Lung (tissue), 12 donors: Measurements from ENCODE around the gene SIGLEC11. TPM values are rescaled to one million over a fixed set of nuclear protein-coding genes. Genes with fewer than 3 reads are reported as not detected.

Experiments used
- ATAC-seq: fragments of 200-7000 bp; cut with Tn5 transposase; one replicate; pipeline ENCODE4 v1.9.1; 2020; ENCODE audit warnings: moderate number of reproducible peaks; ENCODE audit not compliant: insufficient read depth, low FRiP score
- DNase-seq, 3 donors: peaks; one replicate each; pipeline ENCODE4 v3.0.0-alpha.2; 2013 to 2017
- H3K27ac ChIP-seq, 2 donors: one replicate each; pipeline ENCODE4 v1.5.1; 2013; ENCODE audit warnings: mild to moderate bottlenecking in 2 of 2, moderate library complexity in 2 of 2, control low read depth in 1 of 2, inconsistent platforms in 1 of 2, low read depth in 1 of 2, low read length in 1 of 2
- H3K27me3 ChIP-seq, 3 donors: one replicate each; pipeline ENCODE4 v1.5.1; 2013; ENCODE audit warnings: low read length in 2 of 3; ENCODE audit not compliant: control insufficient read depth in 3 of 3, insufficient read depth in 3 of 3
- H3K36me3 ChIP-seq, 4 donors: one replicate each; pipeline ENCODE4 v1.5.1; 2013; ENCODE audit warnings: low read length in 4 of 4, mild to moderate bottlenecking in 1 of 4, moderate library complexity in 1 of 4; ENCODE audit not compliant: control insufficient read depth in 4 of 4, insufficient read depth in 4 of 4
- H3K4me1 ChIP-seq, 5 donors: one replicate each; pipeline ENCODE4 v1.5.1; 2013; ENCODE audit warnings: low read length in 5 of 5, mild to moderate bottlenecking in 2 of 5, moderate library complexity in 1 of 5; ENCODE audit not compliant: control insufficient read depth in 5 of 5, insufficient read depth in 5 of 5
- H3K4me3 ChIP-seq: one replicate; pipeline ENCODE4 v1.5.1; 2013; ENCODE audit warnings: mild to moderate bottlenecking, control low read depth, moderate library complexity
- H3K9ac ChIP-seq, 2 donors: one replicate each; pipeline ENCODE4 v1.5.1; 2013; ENCODE audit warnings: low read length in 2 of 2, control low read depth in 1 of 2; ENCODE audit not compliant: insufficient read depth in 1 of 2
- H3K9me3 ChIP-seq, 4 donors: one replicate each; pipeline ENCODE4 v1.5.1; 2013; ENCODE audit warnings: low read length in 3 of 4, mild to moderate bottlenecking in 1 of 4, moderate library complexity in 1 of 4; ENCODE audit not compliant: control insufficient read depth in 4 of 4, insufficient read depth in 3 of 4
- whole genome bisulfite sequencing, 2 donors: extraction: QIAGEN DNeasy Blood & Tissue Kit; methylation state at CpG; one replicate each; pipeline ENCODE4 v1.1.7; 2013; 5-methylcytosine and 5-hydroxymethylcytosine counted together
- polyA plus RNA-seq, 2 donors: library from polyadenylated mRNA; stranded (reverse); fragments of 200-250 nt; gene quantifications; one replicate each; pipeline ENCODE4 v1.2.1, GENCODE V29; 2013
- total RNA-seq, 2 donors: library from RNA; depleted of rRNA in 1 of 2; stranded (reverse); fragments of >200 nt in 1 of 2; gene quantifications; one replicate each; pipeline ENCODE4 v1.2.1, GENCODE V29; 2014 to 2021
- TF ChIP-seq, protein P1 (sequence below): IDR thresholded peaks from 2 replicates; pipeline ENCODE4 v1.5.1; 2012; ENCODE audit warnings: mild to moderate bottlenecking; ENCODE audit errors: control extremely low read depth, extremely low read depth
- donor health status: control.
- donor health status: control.
- donor health status: Bipolar disorder and iron deficiency.
- donor health status: healthy.
- donor health status: DM: yes; HTN: yes; CAD: no.

Gene SIGLEC11
- total and polyA plus RNA-seq, 4 donors = 1.3 to 6.5 (median 3.2) TPM

DNA sequence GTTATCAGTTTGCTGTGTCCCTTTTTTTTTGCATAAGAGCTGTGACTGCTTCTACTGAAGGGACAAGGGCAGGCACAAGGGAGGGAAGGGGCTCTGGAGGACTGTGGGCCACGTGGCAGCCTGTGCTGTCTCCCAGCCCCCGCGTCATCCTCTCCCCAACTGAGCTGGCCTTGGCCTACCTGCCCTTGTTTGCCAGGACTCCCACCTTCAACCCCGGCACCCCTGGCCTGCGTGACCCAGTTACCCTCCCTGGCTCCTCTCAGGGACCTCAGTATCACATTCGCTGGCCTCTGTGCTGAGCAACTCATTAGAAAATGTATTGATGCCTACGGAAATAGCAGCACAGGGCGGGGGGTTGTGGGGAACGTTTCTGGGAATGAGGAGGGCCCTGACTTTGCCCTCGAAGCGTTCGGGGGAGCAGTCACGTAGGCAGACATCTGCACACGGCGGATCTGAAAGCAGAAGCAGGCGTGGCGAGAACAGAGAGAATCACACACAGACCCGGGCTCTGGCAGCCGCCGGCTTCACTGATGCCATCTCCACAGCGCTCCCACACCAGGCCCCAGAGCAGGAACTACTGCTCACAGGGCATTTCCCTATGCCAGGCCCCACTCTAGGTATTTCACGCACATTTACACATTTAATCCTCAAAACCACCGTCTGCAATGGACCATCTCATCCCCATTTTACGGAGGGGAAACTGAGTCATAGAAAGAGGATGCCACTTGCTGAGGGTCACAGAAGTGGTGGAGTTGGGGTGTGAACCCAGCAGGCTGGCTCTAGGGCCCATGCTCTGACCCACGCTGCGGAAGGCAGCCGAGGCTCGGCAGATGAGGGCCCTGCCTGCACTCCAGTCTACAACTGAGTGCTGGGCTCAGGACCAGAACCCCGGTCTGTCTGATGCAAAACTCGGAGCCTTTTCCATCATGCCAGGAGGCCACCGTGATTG, 37.6 kb downstream of the SIGLEC11 start:
- TF ChIP-seq, protein P1, sequence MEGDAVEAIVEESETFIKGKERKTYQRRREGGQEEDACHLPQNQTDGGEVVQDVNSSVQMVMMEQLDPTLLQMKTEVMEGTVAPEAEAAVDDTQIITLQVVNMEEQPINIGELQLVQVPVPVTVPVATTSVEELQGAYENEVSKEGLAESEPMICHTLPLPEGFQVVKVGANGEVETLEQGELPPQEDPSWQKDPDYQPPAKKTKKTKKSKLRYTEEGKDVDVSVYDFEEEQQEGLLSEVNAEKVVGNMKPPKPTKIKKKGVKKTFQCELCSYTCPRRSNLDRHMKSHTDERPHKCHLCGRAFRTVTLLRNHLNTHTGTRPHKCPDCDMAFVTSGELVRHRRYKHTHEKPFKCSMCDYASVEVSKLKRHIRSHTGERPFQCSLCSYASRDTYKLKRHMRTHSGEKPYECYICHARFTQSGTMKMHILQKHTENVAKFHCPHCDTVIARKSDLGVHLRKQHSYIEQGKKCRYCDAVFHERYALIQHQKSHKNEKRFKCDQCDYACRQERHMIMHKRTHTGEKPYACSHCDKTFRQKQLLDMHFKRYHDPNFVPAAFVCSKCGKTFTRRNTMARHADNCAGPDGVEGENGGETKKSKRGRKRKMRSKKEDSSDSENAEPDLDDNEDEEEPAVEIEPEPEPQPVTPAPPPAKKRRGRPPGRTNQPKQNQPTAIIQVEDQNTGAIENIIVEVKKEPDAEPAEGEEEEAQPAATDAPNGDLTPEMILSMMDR = no peak
- no peak for ATAC-seq
- H3K27ac ChIP-seq = no peak overlapping the region
- H3K4me1 ChIP-seq = peaks cover 0 to 13% (median 8%) of the 10 kb centered on the region in 5 donors
- H3K9me3 ChIP-seq = no peaks in the 10 kb centered on the region
- DNase-seq = no peak
- no peaks in the 10 kb centered on the region for H3K27me3 ChIP-seq
- H3K9ac ChIP-seq = no peak overlapping the region
- 81 to 87% methylated on average over 29 to 31 of the region's 31 CpGs for WGBS, 2 donors
- peaks cover 4 to 40% (median 31%) of the 10 kb centered on the region in 4 donors for H3K36me3 ChIP-seq
- H3K4me3 ChIP-seq = no peak overlapping the region

DNA sequence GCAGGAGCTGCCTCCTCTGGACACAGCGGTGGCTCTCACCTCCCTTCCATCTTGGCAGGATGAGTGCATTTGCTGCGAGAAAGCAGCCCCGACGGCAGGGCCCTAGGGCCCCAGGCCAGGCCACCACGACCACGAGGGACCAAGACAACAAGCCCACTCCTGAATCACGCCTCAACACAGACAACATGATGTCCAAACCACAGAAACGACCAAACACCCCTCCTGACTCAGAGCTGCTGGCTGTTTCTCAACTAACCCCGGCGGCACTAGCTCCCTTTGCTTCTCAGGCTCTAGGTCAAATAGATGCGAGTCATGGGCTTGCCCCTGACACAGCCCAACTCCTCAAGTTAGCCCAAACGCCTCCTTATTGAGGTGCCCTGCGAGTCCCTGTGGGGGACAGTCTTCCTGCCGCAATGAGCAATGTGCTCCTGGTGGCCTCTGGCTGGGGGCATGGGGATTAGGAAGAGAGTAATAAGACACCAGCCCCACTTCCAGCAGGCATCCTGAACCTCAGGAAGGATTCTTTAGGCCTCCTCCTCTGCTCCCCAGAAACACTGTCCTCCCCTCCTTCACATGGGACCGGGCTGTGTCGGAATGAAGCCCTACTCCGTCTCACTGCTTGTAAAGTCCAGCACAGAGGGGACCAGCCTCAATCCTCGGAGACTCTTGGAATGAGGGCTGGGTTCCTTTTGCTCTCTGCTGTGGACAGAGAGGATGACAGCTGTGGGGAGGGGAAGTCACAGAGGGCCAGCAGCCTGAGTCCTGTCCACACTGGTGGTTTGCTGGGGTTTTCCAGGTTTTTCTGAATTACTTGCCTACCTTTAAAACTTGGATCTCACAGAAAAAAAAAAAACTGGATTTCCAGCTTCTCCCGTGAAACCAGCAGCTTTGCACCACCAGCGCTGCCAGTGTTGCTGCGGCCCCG, 38.8 kb downstream of the SIGLEC11 start:
- no peak for DNase-seq
- WGBS, 2 donors = 77 to 84% methylated on average over 22 of the region's 22 CpGs
- TF ChIP-seq, protein P1 = no peak
- Histone ChIP-seq H3K9me3 (no peaks in the 10 kb centered on the region), H3K27ac (no peak overlapping the region), H3K9ac (no peak overlapping the region), H3K4me3 (no peak overlapping the region), H3K4me1 (peaks cover 0 to 2% (median 0%) of the 10 kb centered on the region in 5 donors), H3K36me3 (peaks cover 4 to 40% (median 30%) of the 10 kb centered on the region in 4 donors), H3K27me3 (no peaks in the 10 kb centered on the region)
- ATAC-seq = no peak

DNA sequence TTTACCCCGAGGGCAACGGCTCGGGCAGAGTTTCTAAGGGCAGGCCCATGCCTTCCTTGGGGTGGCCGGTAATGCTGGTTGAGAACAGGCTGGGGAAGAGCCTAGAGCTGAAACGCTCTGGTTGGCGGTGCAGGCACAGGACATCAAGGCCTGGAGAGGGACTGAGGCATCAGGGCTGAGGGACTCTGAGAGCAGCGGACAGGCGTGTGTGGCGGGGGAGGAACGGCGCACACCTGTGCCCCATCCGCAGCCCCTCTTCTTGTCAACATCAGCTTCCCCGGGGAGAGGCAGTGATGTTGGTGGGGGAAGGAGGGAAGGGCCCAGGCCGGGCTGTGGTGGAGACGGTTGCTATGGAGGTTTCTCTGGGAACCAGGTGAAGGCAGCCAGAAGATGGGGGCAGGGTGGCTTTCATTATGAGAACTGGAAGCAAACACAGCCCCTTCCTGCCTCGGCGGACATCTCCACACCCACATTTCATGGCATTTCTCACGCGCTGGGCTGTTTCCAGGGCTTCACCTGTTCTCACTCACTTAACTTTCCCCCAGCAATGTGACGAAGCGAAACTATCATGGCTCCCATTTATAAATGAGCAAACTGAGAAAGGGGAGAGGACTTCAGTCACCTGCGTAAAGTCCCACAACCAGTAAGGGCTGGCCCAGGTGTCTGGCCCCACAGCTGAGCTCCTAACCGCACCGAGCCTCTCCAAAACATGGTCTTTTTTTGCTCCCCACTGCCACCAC, 40.2 kb downstream of the SIGLEC11 start:
- Histone ChIP-seq H3K27me3 (no peaks in the 10 kb centered on the region), H3K36me3 (peaks cover 4 to 36% (median 29%) of the 10 kb centered on the region in 4 donors), H3K27ac (no peak overlapping the region), H3K9ac (no peak overlapping the region), H3K9me3 (no peaks in the 10 kb centered on the region), H3K4me3 (no peak overlapping the region), H3K4me1 (no peaks in the 10 kb centered on the region)
- no peak for DNase-seq
- ATAC-seq = no peak
- WGBS, 2 donors = 92 to 95% methylated on average over 23 to 24 of the region's 24 CpGs
- TF ChIP-seq, protein P1 = no peak
